Measurements from ENCODE around the gene MUC6. TPM values are rescaled to one million over a fixed set of nuclear protein-coding genes. Genes with fewer than 3 reads are reported as not detected.

The MUC6 gene
- total and polyA plus RNA-seq, 2 donors (not counting 3 experiments of a cell fraction or from before 2014, with no cell fraction given), result not detected

- H3K9me1 ChIP-seq (replicated peaks; ENCODE audit: control insufficient read depth, extremely low read depth, insufficient read depth, low read length), result no peaks in the 10 kb centered on the region
- no peaks in the 10 kb centered on the region for H4K20me1 ChIP-seq (replicated peaks; ENCODE audit: control insufficient read depth, extremely low read depth, insufficient read depth, low read length)
- no peak overlapping the region for H3K27ac ChIP-seq (ENCODE audit: insufficient read depth, low read depth, low read length)
- H3K36me3 ChIP-seq (ENCODE audit: control insufficient read depth in 2 of 2, extremely low read depth in 1 of 2, insufficient read depth in 2 of 2, low read length in 2 of 2), result peaks cover 0 to 31% of the 10 kb centered on the region in 2 experiments
- CTCF ChIA-PET, result no interaction called here
- no peaks in the 10 kb centered on the region for H3K9me3 ChIP-seq (replicated peaks; ENCODE audit: control insufficient read depth, insufficient read depth, low read length)
- no peak overlapping the region for H2AFZ ChIP-seq (ENCODE audit: low read depth, low read length)
- H3K4me1 ChIP-seq (ENCODE audit: control insufficient read depth, extremely low read depth, insufficient read depth, low read length), result no peaks in the 10 kb centered on the region
- intact Hi-C loops (cut with micrococcal nuclease) (no loop called here), dilution Hi-C loops (cut with MboI; ENCODE audit: extremely low pct_ligation_motif_present, low sequenced_read_pairs) (no loop called here)
- BruUV-seq (replicated peaks), result no TSS peak
- H3K27me3 ChIP-seq (ENCODE audit: control insufficient read depth in 2 of 2, insufficient read depth in 2 of 2, low read length in 2 of 2), result no peaks in the 10 kb centered on the region
- TF ChIP-seq POLR2A (IDR thresholded peaks at IDR 0.05; ENCODE audit: low read depth, low read length) (no peak), EZH2 (IDR thresholded peaks at IDR 0.05; ENCODE audit: borderline replicate concordance, low read depth, low read length, severe bottlenecking) (no peak), GATA2 (IDR thresholded peaks at IDR 0.05; ENCODE audit: insufficient read depth, insufficient read length, low read depth, low read length) (no peak), JUN (IDR thresholded peaks at IDR 0.05; ENCODE audit: borderline replicate concordance, insufficient read depth, insufficient read length, low read depth) (no peak)
- TF ChIP-seq, protein P1, sequence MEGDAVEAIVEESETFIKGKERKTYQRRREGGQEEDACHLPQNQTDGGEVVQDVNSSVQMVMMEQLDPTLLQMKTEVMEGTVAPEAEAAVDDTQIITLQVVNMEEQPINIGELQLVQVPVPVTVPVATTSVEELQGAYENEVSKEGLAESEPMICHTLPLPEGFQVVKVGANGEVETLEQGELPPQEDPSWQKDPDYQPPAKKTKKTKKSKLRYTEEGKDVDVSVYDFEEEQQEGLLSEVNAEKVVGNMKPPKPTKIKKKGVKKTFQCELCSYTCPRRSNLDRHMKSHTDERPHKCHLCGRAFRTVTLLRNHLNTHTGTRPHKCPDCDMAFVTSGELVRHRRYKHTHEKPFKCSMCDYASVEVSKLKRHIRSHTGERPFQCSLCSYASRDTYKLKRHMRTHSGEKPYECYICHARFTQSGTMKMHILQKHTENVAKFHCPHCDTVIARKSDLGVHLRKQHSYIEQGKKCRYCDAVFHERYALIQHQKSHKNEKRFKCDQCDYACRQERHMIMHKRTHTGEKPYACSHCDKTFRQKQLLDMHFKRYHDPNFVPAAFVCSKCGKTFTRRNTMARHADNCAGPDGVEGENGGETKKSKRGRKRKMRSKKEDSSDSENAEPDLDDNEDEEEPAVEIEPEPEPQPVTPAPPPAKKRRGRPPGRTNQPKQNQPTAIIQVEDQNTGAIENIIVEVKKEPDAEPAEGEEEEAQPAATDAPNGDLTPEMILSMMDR (IDR thresholded peaks at IDR 0.05; ENCODE audit: extremely low read depth in 1 of 2, insufficient read depth in 1 of 2, low read depth in 1 of 2, low read length in 2 of 2), result no peak
- no peak overlapping the region for H3K4me3 ChIP-seq (replicated peaks in 1 of 3; ENCODE audit: insufficient read depth in 1 of 3, low read depth in 1 of 3, low read length in 3 of 3)
- peaks cover 9% of the 10 kb centered on the region for H3K79me2 ChIP-seq (ENCODE audit: control insufficient read depth, insufficient read depth, low read length)
- H3K9ac ChIP-seq (replicated peaks; ENCODE audit: extremely low read depth, insufficient read depth, low read length), result no peak overlapping the region
- FAIRE-seq (no peak), DNase-seq (ENCODE audit: low read depth, low spot score) (no peak)
- H3K4me2 ChIP-seq (ENCODE audit: insufficient read depth, low read length), result no peak overlapping the region
- POLR2A ChIA-PET, result no interaction called here
These were observed 66.8 kb downstream of the MUC6 start for GRCh38 chr11:969651-970205.

GRCh38 chr11:968822-969221 lies 67.7 kb downstream of the MUC6 start:
- no peak for DNase-seq (ENCODE audit: low read depth, low spot score)
- no peak for TF ChIP-seq MYC (IDR thresholded peaks at IDR 0.05; ENCODE audit: low read depth, low read length)
- no peak for TF ChIP-seq FOS (IDR thresholded peaks at IDR 0.05; ENCODE audit: borderline replicate concordance, insufficient read depth, low read length)
- no peak for TF ChIP-seq MAX (IDR thresholded peaks at IDR 0.05; ENCODE audit: insufficient read depth, insufficient read length)
- TF ChIP-seq EZH2 (IDR thresholded peaks at IDR 0.05; ENCODE audit: borderline replicate concordance, low read depth, low read length, severe bottlenecking), result no peak
- TF ChIP-seq, protein P1 (IDR thresholded peaks at IDR 0.05; ENCODE audit: extremely low read depth in 1 of 2, insufficient read depth in 1 of 2, low read depth in 1 of 2, low read length in 2 of 2), result no peak
- TF ChIP-seq GATA2 (IDR thresholded peaks at IDR 0.05; ENCODE audit: insufficient read depth, insufficient read length, low read depth, low read length), result no peak
- TF ChIP-seq JUN (IDR thresholded peaks at IDR 0.05; ENCODE audit: borderline replicate concordance, insufficient read depth, insufficient read length, low read depth), result no peak
- TF ChIP-seq POLR2A (IDR thresholded peaks at IDR 0.05; ENCODE audit: low read depth, low read length), result no peak
- TF ChIP-seq POLR2AphosphoS5 (IDR thresholded peaks at IDR 0.05; ENCODE audit: insufficient read depth, low read depth, low read length), result no peak
- dilution Hi-C loops (cut with MboI; ENCODE audit: extremely low pct_ligation_motif_present, low sequenced_read_pairs), result no loop called here
- H4K20me1 ChIP-seq (replicated peaks; ENCODE audit: control insufficient read depth, extremely low read depth, insufficient read depth, low read length), result no peaks in the 10 kb centered on the region
- intact Hi-C loops (cut with micrococcal nuclease), result no loop called here
- no peak overlapping the region for H2AFZ ChIP-seq (ENCODE audit: low read depth, low read length)
- peaks cover 3 to 32% of the 10 kb centered on the region in 2 experiments for H3K36me3 ChIP-seq (ENCODE audit: control insufficient read depth in 2 of 2, extremely low read depth in 1 of 2, insufficient read depth in 2 of 2, low read length in 2 of 2)
- no peak for FAIRE-seq
- no peaks in the 10 kb centered on the region for H3K4me1 ChIP-seq (ENCODE audit: control insufficient read depth, extremely low read depth, insufficient read depth, low read length)
- ChIA-PET POLR2A (no interaction called here), CTCF (interaction anchor here (0.5 kb wide), 1 partner anchor 825 kb away, joined by 3 read pairs; no protein-coding TSS in a partner anchor)
- H3K27me3 ChIP-seq (ENCODE audit: control insufficient read depth in 2 of 2, insufficient read depth in 2 of 2, low read length in 2 of 2), result no peaks in the 10 kb centered on the region
- peaks cover 9% of the 10 kb centered on the region for H3K79me2 ChIP-seq (ENCODE audit: control insufficient read depth, insufficient read depth, low read length)
- H3K27ac ChIP-seq (ENCODE audit: insufficient read depth, low read depth, low read length), result no peak overlapping the region
- no peaks in the 10 kb centered on the region for H3K9me3 ChIP-seq (replicated peaks; ENCODE audit: control insufficient read depth, insufficient read depth, low read length)
- no peaks in the 10 kb centered on the region for H3K9me1 ChIP-seq (replicated peaks; ENCODE audit: control insufficient read depth, extremely low read depth, insufficient read depth, low read length)
- BruUV-seq (replicated peaks), result no TSS peak
- no peak overlapping the region for H3K4me2 ChIP-seq (ENCODE audit: insufficient read depth, low read length)
- H3K9ac ChIP-seq (replicated peaks; ENCODE audit: extremely low read depth, insufficient read depth, low read length), result no peak overlapping the region
- H3K4me3 ChIP-seq (replicated peaks in 1 of 3; ENCODE audit: insufficient read depth in 1 of 3, low read depth in 1 of 3, low read length in 3 of 3), result no peak overlapping the region
